ENCODE data around the gene GAS7.

DNA sequence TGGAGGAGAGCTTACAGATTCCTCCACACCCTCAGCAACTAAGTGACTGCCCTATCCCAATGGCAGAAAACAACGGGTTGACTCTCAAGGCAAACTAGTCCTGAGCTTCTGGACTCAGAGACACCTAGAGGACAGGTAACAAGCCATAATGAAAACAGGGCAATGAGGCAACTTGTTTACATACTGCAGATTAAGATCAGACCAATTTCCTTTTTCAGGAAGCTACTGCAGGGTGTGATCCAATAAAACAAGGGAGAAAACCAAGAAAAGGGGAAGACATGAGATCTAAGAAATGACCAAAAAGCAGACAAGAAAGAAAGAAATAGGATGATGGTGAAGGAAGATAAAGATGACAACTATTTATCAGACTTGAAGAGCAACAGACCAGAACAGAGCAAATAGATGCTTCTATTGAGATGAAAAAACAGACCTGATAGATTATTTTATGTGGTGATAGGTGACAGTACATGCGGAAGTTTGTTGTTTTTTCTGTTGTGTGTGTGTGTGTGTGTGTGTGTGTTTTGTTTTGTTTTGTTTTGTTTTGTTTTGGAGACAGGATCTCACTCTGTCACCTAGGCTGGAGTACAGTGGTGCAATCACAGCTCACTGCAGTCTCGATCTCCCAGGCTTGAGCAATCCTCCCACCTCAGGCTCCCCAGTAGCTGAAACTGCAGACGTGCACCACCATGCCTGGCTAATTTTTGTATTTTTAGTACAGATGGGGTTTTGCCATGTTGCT, 120.7 kb downstream of the GAS7 start:
- TF ChIP-seq, protein P1, sequence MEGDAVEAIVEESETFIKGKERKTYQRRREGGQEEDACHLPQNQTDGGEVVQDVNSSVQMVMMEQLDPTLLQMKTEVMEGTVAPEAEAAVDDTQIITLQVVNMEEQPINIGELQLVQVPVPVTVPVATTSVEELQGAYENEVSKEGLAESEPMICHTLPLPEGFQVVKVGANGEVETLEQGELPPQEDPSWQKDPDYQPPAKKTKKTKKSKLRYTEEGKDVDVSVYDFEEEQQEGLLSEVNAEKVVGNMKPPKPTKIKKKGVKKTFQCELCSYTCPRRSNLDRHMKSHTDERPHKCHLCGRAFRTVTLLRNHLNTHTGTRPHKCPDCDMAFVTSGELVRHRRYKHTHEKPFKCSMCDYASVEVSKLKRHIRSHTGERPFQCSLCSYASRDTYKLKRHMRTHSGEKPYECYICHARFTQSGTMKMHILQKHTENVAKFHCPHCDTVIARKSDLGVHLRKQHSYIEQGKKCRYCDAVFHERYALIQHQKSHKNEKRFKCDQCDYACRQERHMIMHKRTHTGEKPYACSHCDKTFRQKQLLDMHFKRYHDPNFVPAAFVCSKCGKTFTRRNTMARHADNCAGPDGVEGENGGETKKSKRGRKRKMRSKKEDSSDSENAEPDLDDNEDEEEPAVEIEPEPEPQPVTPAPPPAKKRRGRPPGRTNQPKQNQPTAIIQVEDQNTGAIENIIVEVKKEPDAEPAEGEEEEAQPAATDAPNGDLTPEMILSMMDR (IDR thresholded peaks at IDR 0.05), result no peak
- no peak for TF ChIP-seq POLR2A (IDR thresholded peaks at IDR 0.05)
